H1 (cell line): ENCODE results near the gene DNAH10. TPM values are rescaled to one million over a fixed set of nuclear protein-coding genes. Genes with fewer than 3 reads are reported as not detected.

ENCODE experiments used
- CTCF ChIA-PET: fragments of 300-600 bp; sonication (Branson Sonifier 250); formaldehyde crosslinking; loops from one replicate; lab custom pipeline; 2021; ENCODE audit not compliant: partially characterized antibody; lab: Charles Lee
- POLR2A ChIA-PET: fragments of 300-600 bp; sonication (Branson Sonifier 250); formaldehyde crosslinking; loops from one replicate; lab custom pipeline; 2021; ENCODE audit warnings: inconsistent platforms; ENCODE audit not compliant: partially characterized antibody; lab: Charles Lee
- DNase-seq, 2 experiments: peaks; one replicate each; pipeline versions ENCODE4 v3.0.0 to v3.0.0-alpha.2; 2010 to 2022; ENCODE audit warnings: low spot score in 2 of 2, low read depth in 1 of 2, mixed read lengths in 1 of 2
- FAIRE-seq: peaks from 2 replicates; lab custom pipeline; 2011; peaks lifted over from hg19 to GRCh38; lab: Jason Lieb, UNC
- H2AFZ ChIP-seq: 2 replicates; pipeline ENCODE4 v1.8.1; 2012; ENCODE audit warnings: low read length, inconsistent platforms
- H2AK5ac ChIP-seq: 2 replicates; pipeline ENCODE4 v1.6.1; 2013; ENCODE audit warnings: low read depth, low read length
- H2BK120ac ChIP-seq: replicated peaks from 2 replicates; pipeline ENCODE3; 2013; ENCODE audit warnings: low read depth, low read length, inconsistent platforms
- H2BK12ac ChIP-seq: 2 replicates; pipeline ENCODE4 v1.6.1; 2013; ENCODE audit warnings: low read depth, low read length
- H2BK15ac ChIP-seq: 2 replicates; pipeline ENCODE4 v1.6.1; 2013; ENCODE audit warnings: low read length
- H2BK20ac ChIP-seq: 2 replicates; pipeline ENCODE4 v1.6.1; 2013; ENCODE audit warnings: low read length
- H2BK5ac ChIP-seq: 2 replicates; pipeline ENCODE4 v1.6.1; 2013; ENCODE audit warnings: low read depth, low read length
- H3K14ac ChIP-seq: 2 replicates; pipeline ENCODE4 v1.6.1; 2013; ENCODE audit warnings: inconsistent platforms; ENCODE audit not compliant: insufficient read length
- H3K18ac ChIP-seq: 2 replicates; pipeline ENCODE4 v1.6.1; 2013; ENCODE audit warnings: low read length; ENCODE audit errors: extremely low read depth
- H3K23ac ChIP-seq: 2 replicates; pipeline ENCODE4 v1.6.1; 2013; ENCODE audit warnings: inconsistent platforms; ENCODE audit not compliant: insufficient read length
- H3K23me2 ChIP-seq: 2 replicates; pipeline ENCODE4 v1.6.1; 2013; ENCODE audit warnings: low read depth, low read length
- H3K27ac ChIP-seq: 2 replicates; pipeline ENCODE4 v1.6.1; 2011; ENCODE audit warnings: low read depth, low read length, inconsistent platforms
- H3K27me3 ChIP-seq, 4 experiments: replicated peaks in 1 of 4; 1 replicate in 1 of 4; 2 replicates in 3 of 4; pipeline versions ENCODE4 v1.6.1 to v1.8.1; 2011 to 2013; ENCODE audit warnings: low read length in 3 of 4, mild to moderate bottlenecking in 3 of 4, inconsistent platforms in 2 of 4, mixed read lengths in 2 of 4, moderate library complexity in 1 of 4; ENCODE audit not compliant: control insufficient read depth in 3 of 4, insufficient read depth in 3 of 4; ENCODE audit errors: extremely low read depth in 1 of 4
- H3K36me3 ChIP-seq, 4 experiments: 2 replicates each; pipeline versions ENCODE4 v1.6.1 to v1.8.1; 2011 to 2013; ENCODE audit warnings: mild to moderate bottlenecking in 4 of 4, low read length in 3 of 4, moderate library complexity in 2 of 4, control low read depth in 1 of 4, inconsistent platforms in 1 of 4; ENCODE audit not compliant: insufficient read depth in 4 of 4, control insufficient read depth in 2 of 4
- H3K4ac ChIP-seq: replicated peaks from 2 replicates; pipeline ENCODE3; 2013; ENCODE audit warnings: low read length, low read depth, mixed read lengths, inconsistent platforms; ENCODE audit not compliant: insufficient read length
- H3K4me1 ChIP-seq, 4 experiments: replicated peaks in 1 of 4; 1 replicate in 1 of 4; 2 replicates in 3 of 4; pipeline versions ENCODE4 v1.6.1 to v1.8.1; 2011 to 2013; ENCODE audit warnings: low read length in 3 of 4, inconsistent platforms in 2 of 4, mixed read lengths in 1 of 4; ENCODE audit not compliant: insufficient read depth in 4 of 4, control insufficient read depth in 3 of 4
- H3K4me2 ChIP-seq, 2 experiments: 2 replicates each; pipeline versions ENCODE4 v1.6.1 to v1.8.1; 2011 to 2013; ENCODE audit warnings: low read depth in 2 of 2, low read length in 2 of 2, control low read depth in 1 of 2, inconsistent platforms in 1 of 2, mild to moderate bottlenecking in 1 of 2; ENCODE audit not compliant: insufficient read depth in 1 of 2
- H3K4me3 ChIP-seq, 4 experiments: fragments of 200-600, 300-600 bp in 1 of 4; sonication (generic), shearing (Covaris generic), sonication (Bioruptor Twin) in 1 of 4; 2 replicates each; pipeline versions ENCODE4 v1.5.1 to v1.8.1; 2011 to 2016; ENCODE audit warnings: low read length in 4 of 4, low read depth in 3 of 4, control low read depth in 2 of 4, inconsistent platforms in 2 of 4, mild to moderate bottlenecking in 2 of 4, mixed read lengths in 1 of 4, moderate library complexity in 1 of 4; ENCODE audit not compliant: insufficient read depth in 2 of 4; ENCODE audit errors: extremely low read depth in 1 of 4
- H3K56ac ChIP-seq: replicated peaks from 2 replicates; pipeline ENCODE3; 2013; ENCODE audit warnings: low read depth, mild to moderate bottlenecking, mixed read lengths, low read length, inconsistent platforms; ENCODE audit not compliant: insufficient read length
- H3K79me1 ChIP-seq: 2 replicates; pipeline ENCODE4 v1.6.1; 2013; ENCODE audit warnings: low read depth, low read length, control low read depth
- H3K79me2 ChIP-seq, 2 experiments: 2 replicates each; pipeline versions ENCODE4 v1.6.1 to v1.8.1; 2012 to 2013; ENCODE audit warnings: low read length in 2 of 2, mild to moderate bottlenecking in 2 of 2, inconsistent platforms in 1 of 2; ENCODE audit not compliant: insufficient read depth in 2 of 2, control insufficient read depth in 1 of 2
- H3K9ac ChIP-seq, 4 experiments: replicated peaks in 1 of 4; 1 replicate in 1 of 4; 2 replicates in 3 of 4; pipeline versions ENCODE4 v1.6.1 to v1.8.1; 2011 to 2013; ENCODE audit warnings: low read depth in 3 of 4, low read length in 3 of 4, control low read depth in 2 of 4, mild to moderate bottlenecking in 2 of 4, moderate library complexity in 2 of 4, inconsistent platforms in 1 of 4; ENCODE audit errors: extremely low read depth in 1 of 4
- H3K9me3 ChIP-seq, 2 experiments: 2 replicates each; pipeline versions ENCODE4 v1.6.1 to v1.8.1; 2012 to 2013; ENCODE audit warnings: mild to moderate bottlenecking in 2 of 2, moderate library complexity in 2 of 2, control low read depth in 1 of 2, inconsistent platforms in 1 of 2, low read depth in 1 of 2, low read length in 1 of 2, mixed read lengths in 1 of 2; ENCODE audit not compliant: insufficient read depth in 2 of 2
- H4K20me1 ChIP-seq, 2 experiments: replicated peaks in 1 of 2; 2 replicates each; pipeline versions ENCODE3 to v1.8.1; 2011 to 2013; ENCODE audit warnings: inconsistent platforms in 2 of 2, low read length in 2 of 2, mild to moderate bottlenecking in 1 of 2; ENCODE audit not compliant: insufficient read depth in 2 of 2, control insufficient read depth in 1 of 2
- H4K5ac ChIP-seq: 2 replicates; pipeline ENCODE4 v1.6.1; 2013; ENCODE audit warnings: low read length, low read depth, mixed read lengths, inconsistent platforms; ENCODE audit not compliant: insufficient read length
- H4K8ac ChIP-seq: 2 replicates; pipeline ENCODE4 v1.8.0; 2013; ENCODE audit warnings: mild to moderate bottlenecking, moderate library complexity, low read length, inconsistent platforms; ENCODE audit not compliant: insufficient read depth; ENCODE audit errors: extremely low read depth
- H4K91ac ChIP-seq: replicated peaks from 2 replicates; pipeline ENCODE3; 2013; ENCODE audit warnings: low read length, mixed read lengths, inconsistent platforms; ENCODE audit not compliant: insufficient read length
- CTCF ChIP-seq, 3 experiments: IDR thresholded peaks; 1 replicate in 2 of 3; 2 replicates in 1 of 3; pipeline versions ENCODE4 v1.5.1 to v1.6.1; 2011; ENCODE audit warnings: low read length in 3 of 3, mild to moderate bottlenecking in 3 of 3, inconsistent platforms in 2 of 3, low read depth in 1 of 3, moderate library complexity in 1 of 3; ENCODE audit not compliant: insufficient read depth in 1 of 3; ENCODE audit errors: control extremely low read depth in 1 of 3
- EGR1 ChIP-seq: IDR thresholded peaks from 2 replicates; pipeline ENCODE4 v1.6.1; 2011; ENCODE audit warnings: low read depth, low read length, borderline replicate concordance
- WGBS, 2 experiments: shearing (Covaris generic) in 1 of 2; methylation state at CpG; one replicate each; pipeline versions ENCODE4 v1.1.6 to v1.1.7; 2013 to 2015; ENCODE audit warnings: low lambda C conversion rate in 2 of 2, mixed read lengths in 2 of 2, inconsistent platforms in 1 of 2, low coverage in 1 of 2, missing lambda C conversion rate in 1 of 2; ENCODE audit not compliant: insufficient replicate concordance in 2 of 2, insufficient coverage in 1 of 2, insufficient read length in 1 of 2; ENCODE audit errors: extremely low coverage in 1 of 2, missing lambda C conversion rate in 1 of 2; 5-methylcytosine and 5-hydroxymethylcytosine counted together
- polyA plus RNA-seq, 7 experiments: library from polyadenylated mRNA; depleted of rRNA in 3 of 7; stranded (reverse) in 5 of 7; unstranded in 2 of 7; fragments of >200 nt in 5 of 7; fragments of 200-250 nt in 2 of 7; gene quantifications; 1 replicate in 5 of 7; 2 replicates in 1 of 7; 4 replicates in 1 of 7; pipeline versions ENCODE4 v1.2.1 to v1.2.3, GENCODE V29; 2011 to 2013; ENCODE audit warnings: missing spikeins in 2 of 7, mixed read lengths in 2 of 7
- total RNA-seq: library from RNA; stranded (reverse); fragmentation: NEBNext Ultra II Directional; extraction: Animal tissue kit (Norgen Biotek cat#: 25700); gene quantifications from 2 replicates; pipeline ENCODE4 v1.2.1, GENCODE V29; 2021

Gene DNAH10
- total and polyA plus RNA-seq, 2 of the 8 experiments (the other 6 are each of a cell fraction or from before 2014, with no cell fraction given), result 0.02 to 0.24 TPM

- DNase-seq (no peak), FAIRE-seq (no peak)
- Histone ChIP-seq H4K91ac (no peak overlapping the region), H3K23ac (no peak overlapping the region), H3K79me1 (no peaks in the 10 kb centered on the region), H3K9ac (no peak overlapping the region), H2BK15ac (no peak overlapping the region), H3K4me3 (no peak overlapping the region), H3K36me3 (peaks cover 22 to 78% (median 52%) of the 10 kb centered on the region in 4 experiments), H3K4ac (no peak overlapping the region), H3K27ac (no peak overlapping the region), H4K8ac (no peak overlapping the region), H3K14ac (no peak overlapping the region), H3K56ac (no peak overlapping the region), H2BK12ac (no peak overlapping the region), H3K4me1 (no peaks in the 10 kb centered on the region), H2BK20ac (no peak overlapping the region), H3K23me2 (no peaks in the 10 kb centered on the region), H4K5ac (no peak overlapping the region), H2BK120ac (no peak overlapping the region), H3K9me3 (no peaks in the 10 kb centered on the region), H2AFZ (no peak overlapping the region), H3K79me2 (no peaks in the 10 kb centered on the region), H2BK5ac (no peak overlapping the region), H3K27me3 (no peaks in the 10 kb centered on the region), H2AK5ac (no peak overlapping the region), H3K18ac (no peak overlapping the region), H4K20me1 (peaks cover 10 to 12% of the 10 kb centered on the region in 2 experiments), H3K4me2 (no peak overlapping the region)
- ChIA-PET POLR2A (no interaction called here), CTCF (interaction anchor here (0.7 to 1.6 kb wide), 7 partner anchors 7 to 44 kb away, joined by 3 to 6 read pairs (median 4); no protein-coding TSS in a partner anchor)
- 88% methylated on average over 12 of the region's 12 CpGs; no CpG with 5 or more reads in 1 of the 2 experiments for WGBS, 2 experiments
- TF ChIP-seq CTCF (IDR thresholded peaks at IDR 0.05; ENCODE audit: control extremely low read depth in 1 of 3, insufficient read depth in 1 of 3, low read depth in 1 of 3, low read length in 3 of 3) (peak; percentile 17 to 34 (median 25); a peak in 3 of 4 replicates), EGR1 (no peak)
Observed at GRCh38 chr12:123744836-123745235, 17.3 kb upstream of the DNAH10 start.
